Hippocampal formation (tissue), 2 donors: ENCODE measurements around the gene SAMD14.
"Not testable (repeated sequence)": the region's sequence is repeated elsewhere in the genome, so short reads cannot be mapped to it uniquely, and the experiment has no call there.

Experiments
- DNase-seq, 2 donors: peaks; one replicate each; lab custom pipeline; 2025; lab: John Stamatoyannopoulos, UW

The SAMD14 gene

DNA sequence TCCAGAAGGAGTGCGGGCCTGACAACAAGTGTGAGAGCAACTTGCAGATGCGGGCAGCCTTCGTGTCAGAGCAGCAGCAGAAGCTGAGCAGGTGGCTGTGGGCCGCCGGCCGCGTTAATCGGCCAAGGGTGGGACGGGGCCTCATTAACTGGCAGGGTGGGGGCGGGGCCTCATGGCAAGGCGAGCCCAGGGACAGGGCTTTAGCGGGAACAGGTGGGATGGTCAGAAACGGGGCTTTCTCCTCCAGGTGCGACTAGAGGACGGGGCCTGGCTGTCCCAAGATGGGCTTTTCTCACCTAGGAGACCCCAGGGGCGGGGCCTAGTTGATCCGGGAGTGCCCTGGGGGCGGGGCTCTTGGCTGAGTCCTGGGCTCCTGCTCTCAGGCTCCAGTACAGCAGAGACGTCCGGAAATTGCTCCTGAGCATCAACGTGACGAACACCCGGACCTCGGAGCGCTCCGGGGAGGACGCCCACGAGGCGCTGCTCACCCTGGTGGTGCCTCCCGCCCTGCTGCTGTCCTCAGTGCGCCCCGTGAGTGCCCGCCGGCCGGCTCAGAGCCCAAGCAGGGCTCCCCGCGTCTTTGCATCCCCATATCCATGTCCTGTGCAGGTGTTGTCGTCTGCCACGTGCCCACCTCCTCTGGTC, 53.2 kb downstream of the SAMD14 start:
- DNase-seq = no peak

DNA sequence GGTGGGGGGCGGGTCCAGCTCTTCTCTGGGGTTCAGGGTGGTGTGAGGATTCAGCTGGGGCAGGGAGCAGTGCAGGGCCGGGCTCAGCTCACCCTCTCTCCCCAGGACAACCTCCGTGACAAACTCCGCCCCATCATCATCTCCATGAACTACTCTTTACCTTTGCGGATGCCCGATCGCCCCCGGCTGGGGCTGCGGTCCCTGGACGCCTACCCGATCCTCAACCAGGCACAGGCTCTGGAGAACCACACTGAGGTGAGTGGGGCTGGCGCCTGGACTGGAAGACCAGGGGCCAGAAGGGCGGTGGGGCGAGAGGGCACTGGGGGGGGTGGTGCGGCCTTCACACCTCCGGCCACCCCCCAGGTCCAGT, 53.8 kb downstream of the SAMD14 start:
- DNase-seq = no peak

DNA sequence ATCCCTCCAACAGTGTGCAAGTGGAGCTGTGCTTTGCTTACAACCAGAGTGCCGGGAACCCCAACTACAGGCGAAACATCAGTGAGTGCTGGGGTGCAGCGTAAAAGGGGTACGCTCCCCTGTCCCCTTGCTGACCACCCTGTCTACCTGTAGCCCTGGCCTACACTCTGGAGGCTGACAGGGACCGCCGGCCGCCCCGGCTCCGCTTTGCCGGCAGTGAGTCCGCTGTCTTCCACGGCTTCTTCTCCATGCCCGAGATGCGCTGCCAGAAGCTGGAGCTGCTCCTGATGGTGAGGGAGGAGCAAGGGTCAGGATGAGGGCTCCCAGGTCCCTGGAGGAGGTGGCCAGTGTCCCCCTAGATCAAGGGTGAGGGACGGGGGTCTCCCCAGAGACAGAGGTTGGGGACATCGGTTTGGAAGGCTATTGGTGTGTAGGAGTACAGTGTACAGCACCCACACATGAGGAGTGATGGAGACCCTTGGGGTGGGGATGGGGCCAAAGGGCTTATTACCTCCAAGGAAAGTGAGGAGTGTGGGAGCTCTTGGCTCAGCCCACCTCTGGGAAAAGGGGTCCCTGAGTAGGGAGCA, 54.4 kb downstream of the SAMD14 start:
- DNase-seq = no peak

DNA sequence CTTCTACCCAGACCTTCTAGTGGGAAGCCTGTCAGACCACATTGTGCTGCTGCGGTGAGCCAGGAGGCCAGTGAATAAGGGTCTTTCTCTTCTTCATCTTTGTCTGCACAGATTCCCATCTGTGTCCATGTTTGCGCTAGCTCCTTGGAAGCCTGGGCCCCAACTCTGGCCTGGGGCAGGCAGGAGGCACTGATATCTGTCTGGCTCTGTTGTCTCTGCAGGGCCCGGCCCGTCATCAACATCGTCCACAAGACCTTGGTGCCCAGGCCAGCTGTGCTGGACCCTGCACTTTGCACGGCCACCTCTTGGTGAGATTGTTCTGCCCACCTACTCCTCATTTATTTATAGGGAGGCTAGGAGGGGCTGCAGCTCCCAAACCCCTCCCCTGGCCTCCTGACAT, 55.7 kb downstream of the SAMD14 start:
- no peak for DNase-seq

DNA sequence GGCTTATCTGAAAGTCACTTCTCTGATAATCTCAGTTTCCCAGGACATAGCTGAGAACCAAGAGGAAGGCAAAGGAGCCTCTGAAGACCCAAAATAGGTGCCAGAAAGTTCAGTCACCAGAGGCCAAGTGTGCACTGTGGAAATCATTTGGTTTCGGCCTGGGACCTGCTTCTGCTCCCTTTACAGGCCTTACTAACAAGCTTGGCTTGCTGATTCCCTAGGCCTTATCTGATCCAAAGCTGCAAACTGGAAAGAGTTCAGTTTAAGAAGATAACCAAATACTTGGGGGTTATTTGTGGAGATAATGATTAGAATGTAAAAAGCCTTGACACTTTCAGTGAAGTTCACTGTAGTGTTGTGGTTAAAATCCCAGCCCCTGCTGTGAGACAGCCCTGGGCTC, 57.0 kb downstream of the SAMD14 start:
- DNase-seq = no peak

DNA sequence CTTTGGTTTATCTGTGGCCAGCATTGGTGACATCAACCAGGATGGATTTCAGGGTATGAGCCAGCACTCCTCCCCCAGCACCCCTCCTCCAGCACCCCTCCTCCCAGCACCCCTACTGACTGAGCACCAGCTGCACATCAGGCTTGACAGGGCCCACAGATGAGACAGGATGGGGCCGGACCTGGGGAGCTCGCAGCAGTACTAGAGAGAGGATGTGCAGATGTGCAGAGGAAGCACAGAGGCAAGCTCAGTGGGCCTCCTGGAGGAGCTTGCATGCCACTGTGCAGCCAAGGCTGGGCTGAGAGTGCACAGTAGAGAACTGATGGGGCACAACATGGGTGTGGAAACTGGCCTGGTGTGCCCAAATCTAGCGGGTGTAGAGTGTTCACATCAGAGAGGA, 57.8 kb downstream of the SAMD14 start:
- no peak for DNase-seq

DNA sequence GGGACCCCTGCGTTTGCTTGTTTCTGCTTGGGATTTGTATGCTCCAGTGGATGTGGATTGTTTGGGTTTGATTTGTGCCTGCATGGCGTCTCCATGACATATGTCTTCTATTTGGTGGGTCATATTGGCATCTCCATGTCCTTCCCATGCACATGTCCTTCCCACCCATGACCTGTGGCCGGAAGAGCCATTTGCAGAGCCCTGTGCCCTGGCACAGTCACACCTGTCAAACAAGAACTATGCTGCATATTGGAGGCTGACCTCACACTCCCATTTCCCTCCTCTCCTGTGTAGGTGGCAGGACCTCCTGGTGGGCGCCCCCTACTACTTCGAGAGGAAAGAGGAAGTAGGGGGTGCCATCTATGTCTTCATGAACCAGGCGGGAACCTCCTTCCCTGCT, 58.3 kb downstream of the SAMD14 start:
- no peak for DNase-seq

DNA sequence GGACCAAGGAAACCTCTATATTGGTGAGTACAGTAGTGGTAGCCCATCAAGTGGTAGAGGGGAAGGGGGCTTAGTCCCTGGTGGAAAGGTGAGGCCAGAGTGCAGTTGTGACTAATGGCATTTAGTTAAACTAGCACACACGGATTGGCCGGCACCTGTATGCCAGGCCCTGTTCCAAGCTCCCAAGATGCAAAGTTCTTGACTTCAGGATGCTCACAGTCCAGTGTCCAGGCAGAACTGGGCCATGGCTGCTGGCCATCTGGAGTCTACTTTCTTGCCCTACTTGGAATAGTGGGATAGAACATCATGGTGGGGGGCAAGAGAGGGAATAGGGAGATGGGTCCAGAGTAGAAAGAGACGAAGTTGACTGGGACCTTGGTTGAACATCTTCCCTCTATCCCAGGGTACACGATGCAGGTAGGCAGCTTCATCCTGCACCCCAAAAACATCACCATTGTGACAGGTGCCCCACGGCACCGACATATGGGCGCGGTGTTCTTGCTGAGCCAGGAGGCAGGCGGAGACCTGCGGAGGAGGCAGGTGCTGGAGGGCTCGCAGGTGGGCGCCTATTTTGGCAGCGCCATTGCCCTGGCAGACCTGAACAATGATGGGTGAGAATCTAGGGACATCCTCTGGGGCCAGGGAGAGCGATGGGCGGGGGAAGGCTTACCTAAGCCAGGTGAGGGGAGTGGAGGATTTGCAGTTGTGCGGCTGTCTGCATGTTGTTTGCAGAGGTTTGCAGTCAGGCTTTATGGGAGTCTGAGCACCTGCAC, 58.9 kb downstream of the SAMD14 start:
- no peak for DNase-seq

DNA sequence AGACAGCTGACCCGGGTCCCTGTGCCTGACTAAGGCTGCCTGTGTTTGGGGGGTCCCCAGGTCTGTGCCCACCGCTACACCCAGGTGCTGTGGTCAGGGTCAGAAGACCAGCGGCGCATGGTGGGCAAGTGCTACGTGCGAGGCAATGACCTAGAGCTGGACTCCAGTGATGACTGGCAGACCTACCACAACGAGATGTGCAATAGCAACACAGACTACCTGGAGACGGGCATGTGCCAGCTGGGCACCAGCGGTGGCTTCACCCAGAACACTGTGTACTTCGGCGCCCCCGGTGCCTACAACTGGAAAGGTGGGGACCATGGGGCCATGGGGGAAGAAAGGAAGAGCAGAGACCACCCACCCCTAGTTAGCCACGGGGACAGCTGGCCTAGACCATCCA, 62.0 kb downstream of the SAMD14 start:
- DNase-seq = no peak

DNA sequence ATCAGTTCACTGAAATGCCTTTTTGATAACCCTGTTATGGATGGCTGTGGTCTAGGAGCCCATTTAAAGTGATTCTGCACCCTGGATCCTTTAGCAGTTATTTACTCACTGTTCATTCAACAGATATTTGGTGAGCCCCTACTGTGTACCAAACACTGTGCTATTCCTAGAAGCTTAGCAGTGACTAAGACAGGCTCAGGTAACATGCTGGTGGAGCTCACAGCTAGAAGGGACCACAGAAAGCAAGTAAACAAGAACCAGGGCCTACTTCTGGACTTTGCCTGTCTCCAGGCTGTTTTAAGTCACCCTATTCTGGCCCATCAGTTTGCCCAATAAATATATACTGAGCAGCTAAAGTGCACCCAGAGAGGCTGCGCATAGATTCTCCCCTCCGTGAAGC, 63.0 kb downstream of the SAMD14 start:
- no peak for DNase-seq

DNA sequence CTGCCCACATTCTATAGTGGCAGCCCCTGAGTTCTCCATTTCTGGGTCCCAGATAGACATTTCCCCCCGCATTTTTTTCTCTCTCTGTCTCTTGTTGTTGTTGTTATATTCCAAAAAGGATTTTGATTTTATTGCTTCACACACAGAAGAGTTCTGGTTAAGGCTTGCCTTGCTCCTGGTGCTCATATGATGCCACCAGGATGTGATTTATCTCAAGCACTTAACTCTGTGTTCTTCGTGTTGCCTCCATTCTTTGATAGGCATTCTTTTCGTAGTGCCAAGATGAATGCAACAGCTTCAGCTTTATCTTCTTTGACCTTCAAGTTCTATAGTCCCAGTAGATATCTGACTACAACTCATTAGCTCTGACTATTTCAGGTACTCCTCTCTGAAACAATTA, 64.9 kb downstream of the SAMD14 start:
- no peak for DNase-seq

DNA sequence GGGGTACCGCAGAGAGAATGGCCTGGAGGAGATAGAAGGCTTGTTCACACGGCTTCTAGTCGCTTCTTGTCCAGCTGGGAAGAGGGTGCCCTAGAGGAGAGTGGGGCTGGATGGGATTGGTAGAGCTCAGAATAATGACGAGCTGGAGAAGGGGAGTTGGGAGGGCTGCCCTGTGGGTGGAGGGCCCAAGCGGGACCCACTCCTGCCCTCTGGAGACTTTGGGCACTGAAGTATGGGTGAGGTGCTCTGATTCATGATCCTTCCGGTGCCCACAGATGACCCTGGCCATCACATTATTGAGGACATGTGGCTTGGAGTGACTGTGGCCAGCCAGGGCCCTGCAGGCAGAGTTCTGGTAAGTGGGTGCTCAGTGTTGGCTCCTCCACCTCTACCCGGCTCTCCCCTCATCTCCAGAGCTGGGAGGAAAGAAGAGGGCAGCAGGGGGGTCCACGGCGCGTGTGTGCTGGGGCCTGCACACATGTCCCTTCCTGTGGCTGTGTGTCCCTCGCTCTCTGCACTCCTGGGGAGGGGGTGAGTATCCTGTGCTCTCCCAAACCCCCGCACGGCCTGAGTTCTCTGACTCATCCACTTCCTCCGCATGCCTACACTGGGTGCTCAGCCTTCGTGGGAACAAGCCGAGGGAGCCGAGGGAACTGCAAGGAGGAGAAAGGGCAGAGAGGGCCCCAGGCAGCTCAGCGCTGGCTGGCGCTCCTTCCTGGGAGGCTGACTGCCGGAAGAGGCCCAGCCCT, 65.5 kb downstream of the SAMD14 start:
- DNase-seq = no peak

DNA sequence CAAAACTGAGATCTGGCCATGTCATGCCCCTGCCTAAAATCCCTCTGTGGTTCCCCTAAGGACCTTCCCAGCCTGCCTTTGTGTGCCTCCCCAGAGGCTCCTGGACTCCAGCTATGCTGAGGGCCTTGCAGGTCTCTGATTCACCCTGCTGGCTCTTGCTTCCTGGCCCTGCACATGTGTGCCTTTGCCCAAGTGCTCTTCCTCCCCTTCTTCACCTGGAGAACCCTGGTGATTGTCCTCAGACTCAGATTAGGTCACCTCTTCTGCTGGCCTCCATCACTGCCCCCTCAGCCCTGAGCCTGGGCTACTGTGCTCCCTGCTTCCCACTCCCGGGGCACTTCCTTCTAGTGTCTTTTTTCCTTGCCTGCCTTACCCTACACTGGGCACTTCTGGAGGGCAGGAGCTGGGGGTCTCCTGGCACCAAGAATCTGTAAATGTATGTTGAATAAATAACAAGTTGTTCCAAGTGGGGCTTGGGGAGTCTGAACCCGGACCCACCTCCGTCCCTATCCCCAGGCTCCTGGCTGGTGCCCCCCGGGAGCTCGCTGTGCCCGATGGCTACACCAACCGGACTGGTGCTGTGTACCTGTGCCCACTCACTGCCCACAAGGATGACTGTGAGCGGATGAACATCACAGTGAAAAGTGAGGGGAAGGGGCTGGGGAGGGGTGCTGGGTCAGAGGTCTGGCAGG, 66.3 kb downstream of the SAMD14 start:
- no peak for DNase-seq

DNA sequence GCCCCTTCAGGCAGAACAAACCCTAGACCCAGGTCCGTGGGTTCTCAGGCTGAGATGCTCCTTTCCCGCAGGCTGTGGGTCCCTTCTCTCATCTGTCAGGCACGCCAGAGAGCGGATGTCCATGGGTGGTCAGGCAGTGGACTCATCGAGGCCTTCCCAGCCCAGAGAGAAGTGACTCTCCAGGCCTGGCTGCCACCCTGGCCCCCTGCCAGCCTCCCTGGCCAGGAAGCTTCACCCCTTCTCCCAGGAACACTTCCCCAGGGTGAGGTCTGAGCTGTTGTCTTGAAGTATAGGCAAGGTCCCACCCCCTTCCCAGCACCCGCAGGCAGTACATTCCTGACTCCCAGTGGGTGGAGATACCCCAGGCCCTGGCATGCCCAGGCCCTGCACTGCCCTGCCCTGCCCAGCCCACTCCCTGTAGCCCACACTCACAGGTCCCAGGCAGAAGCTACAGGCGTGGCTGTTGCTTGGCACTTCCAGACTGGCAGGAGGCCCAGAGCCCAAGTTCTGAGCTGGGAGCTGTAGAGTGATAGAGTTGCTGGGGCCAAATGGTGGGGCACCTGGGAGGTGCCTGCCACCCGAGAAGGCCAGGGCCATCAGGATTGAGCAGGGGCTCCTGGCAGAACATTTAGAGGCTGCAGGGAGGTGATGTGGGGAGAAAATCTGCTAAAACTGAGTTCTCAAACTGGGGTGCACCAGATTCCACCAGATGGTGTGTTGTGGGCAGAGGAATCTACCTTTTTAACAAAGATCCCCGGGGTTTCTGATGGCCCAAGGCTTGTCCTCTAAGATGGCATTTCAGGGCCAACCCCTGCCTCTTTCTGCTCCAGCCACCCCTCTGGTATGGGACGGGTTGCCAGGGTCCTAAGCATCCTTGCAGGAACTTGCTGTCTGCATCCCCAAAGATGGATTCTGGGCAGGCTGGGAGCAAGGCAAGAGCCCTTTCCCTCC, 67.4 kb downstream of the SAMD14 start:
- DNase-seq = no peak

DNA sequence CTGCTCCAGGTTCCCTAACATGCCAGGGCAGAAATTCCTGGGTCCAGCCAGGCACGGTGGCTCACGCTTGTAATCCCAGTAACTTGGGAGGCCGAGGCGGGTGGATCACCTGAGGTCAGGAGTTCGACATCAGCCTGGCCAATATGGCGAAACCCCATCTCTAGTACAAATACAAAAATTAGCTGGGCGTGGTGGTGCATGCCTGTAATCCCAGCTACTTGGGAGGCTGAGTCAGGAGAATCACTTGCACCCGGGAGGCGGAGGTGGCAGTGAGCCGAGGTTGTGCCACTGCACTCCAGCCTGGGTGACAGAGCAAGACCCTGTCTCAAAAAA, 68.3 kb downstream of the SAMD14 start:
- not testable (repeated sequence) for DNase-seq

DNA sequence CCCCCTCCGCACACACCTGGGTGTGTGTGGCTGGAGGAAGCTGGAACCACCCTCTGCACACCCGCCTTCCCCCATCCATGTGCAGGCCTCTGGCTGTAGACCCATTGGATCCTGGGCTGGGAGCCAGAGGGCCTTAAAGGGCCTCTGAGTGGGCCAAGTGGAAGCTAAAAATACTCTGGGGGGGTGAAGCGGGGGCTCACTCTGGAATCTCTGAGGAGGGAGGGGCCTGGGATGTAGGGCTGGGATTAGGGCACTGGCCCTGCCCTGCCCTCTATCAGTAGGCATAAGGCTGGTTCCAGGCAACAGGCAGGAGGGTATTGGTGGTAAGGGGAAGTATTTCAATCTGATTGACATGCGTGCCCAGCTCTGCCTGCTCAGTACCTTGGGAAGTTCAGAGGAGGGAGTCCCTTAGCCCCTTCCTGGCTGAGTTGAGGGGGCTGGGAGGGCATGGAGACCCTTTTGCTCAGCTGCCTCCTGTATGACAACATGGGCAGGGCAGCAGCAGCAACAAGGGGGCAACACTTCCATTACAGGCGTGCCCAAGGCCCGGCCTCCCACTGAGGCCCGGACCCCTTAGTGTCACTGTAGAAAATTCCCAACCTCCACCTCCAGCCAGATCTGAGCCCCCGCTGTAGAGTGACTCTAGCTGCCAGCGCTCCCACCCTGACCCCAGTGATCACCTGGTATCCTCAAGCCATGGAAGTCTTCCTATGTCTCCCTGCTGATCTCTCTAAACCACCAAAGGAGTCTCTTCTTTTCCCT, 68.8 kb downstream of the SAMD14 start:
- peak in 1 of 2 donors; percentile 28 for DNase-seq
